T-helper 22 cell (primary cell): ENCODE measurements around the gene CAMKK2.
"Not testable (repeated sequence)": the region's sequence is repeated elsewhere in the genome, so short reads cannot be mapped to it uniquely, and the experiment has no call there.

Experiments
- DNase-seq: peaks from one replicate; pipeline ENCODE4 v3.0.0-alpha.2; 2020; ENCODE audit warnings: low read depth

The CAMKK2 gene

DNA sequence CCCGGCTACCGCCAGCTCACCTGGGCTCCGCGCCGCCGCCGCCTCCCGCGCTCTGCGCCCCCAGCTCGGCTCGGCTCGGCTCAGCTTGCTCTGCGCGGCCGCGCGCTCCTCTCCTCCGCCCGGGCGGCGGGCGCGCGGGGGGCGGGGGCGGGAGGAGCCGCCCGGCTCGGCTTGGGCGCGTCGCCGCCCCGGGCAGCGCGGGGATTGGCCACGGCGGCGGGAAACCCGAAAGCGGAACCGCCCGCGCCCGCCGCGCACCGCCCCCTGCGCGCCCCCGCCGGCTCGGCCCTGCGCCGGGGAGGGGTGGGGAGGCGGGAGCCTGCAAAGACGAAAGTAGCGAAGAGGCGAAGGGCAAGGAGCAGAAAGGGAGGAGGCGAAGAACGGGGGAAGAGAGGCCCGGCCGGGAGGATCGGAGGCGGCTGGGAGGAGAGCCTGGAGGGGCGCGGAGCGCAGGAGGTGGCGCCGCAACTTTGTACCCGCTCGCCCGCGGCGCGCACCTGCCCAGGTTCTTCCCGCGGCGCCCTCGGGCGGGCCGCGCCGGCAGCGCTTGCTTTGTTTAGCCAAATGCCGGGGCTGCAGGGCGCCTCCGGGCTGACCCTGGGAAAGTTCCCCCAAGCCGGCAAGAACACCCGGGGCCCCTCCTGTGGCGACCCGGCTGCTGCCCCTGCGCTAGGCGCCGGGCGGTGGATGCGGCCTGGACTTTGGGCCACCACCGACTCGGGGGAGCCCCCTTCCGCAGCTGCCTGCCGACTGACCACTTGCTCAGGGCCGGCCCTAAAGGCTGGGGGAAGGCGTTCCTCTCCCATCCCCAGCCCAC is at the start of gene CAMKK2:
Gene CAMKK2 (minus strand): TSS at position 92 of the 817 bp plus-strand sequence. CDS start 22,183 bp downstream, outside the sequence.
- DNase-seq, result peak; percentile 77

DNA sequence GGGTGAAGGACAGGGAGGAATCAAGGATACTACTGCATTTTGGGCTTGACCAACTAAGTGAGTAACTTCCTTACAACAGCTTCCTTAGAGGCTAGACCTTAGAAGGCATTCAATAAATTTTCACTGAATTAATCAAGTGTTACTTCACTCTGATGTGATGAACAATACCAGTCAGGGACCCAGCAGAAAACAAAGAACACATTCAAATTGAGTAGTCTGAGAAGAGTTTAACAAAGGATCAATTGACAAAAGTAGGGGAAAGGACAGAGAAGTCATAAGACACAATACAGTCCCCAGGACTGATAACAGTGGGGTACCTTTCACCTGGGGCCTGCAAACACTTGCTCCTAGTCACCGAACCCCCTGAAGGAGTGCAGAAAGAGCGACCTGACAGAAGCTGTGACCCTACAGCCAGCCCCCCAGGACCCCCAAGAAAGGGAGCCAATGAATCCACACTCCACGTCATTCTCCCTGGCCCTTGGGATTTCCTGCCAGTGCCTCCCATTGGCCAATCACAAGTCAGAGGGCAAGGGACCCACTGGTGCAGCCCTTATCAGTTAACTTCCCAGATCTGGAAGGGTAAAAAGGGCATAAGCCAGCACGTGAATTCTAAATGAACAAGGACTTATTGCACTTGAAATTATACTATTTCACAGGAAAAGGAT is 48.8 kb upstream of the CAMKK2 start:
- no peak for DNase-seq

DNA sequence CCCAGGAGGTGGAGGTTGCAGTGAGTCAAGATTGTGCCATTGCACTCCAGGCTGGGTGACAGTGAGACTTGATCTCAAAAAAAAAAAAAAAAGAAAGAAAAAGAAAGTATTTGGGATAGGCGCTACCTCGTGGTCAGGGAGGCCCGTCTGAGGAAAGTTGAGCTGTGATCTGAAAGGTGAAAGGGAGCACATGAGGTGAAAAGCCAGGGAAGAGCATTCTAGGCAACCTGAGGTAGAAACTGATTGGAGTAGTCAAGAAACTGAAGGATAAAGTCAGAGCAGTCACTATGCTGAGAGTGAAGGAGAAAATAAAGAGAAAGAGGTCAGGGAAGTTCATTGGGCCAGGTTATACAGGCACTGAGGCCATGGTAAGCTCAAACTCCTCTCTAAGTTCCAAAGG is 48.0 kb upstream of the CAMKK2 start:
- no peak for DNase-seq

DNA sequence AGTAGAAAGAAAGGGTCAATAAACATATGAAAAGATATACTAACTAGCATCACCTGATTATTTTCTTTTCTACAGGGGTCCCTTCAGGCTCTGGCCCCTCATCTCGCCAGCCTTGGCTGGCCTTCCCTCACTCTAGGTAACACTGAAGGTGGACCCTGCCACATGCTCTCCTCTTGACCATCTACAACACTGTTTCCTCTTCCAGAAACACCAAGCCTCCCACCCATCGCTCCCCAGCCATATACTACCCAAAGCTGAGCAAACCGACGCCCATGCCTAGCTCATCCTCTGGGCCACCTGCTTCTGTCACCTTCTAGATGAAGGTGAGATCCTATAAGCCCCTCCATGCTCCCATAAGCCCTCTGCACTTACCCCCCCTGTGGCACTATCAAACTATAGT is 40.9 kb upstream of the CAMKK2 start:
- DNase-seq, result no peak

DNA sequence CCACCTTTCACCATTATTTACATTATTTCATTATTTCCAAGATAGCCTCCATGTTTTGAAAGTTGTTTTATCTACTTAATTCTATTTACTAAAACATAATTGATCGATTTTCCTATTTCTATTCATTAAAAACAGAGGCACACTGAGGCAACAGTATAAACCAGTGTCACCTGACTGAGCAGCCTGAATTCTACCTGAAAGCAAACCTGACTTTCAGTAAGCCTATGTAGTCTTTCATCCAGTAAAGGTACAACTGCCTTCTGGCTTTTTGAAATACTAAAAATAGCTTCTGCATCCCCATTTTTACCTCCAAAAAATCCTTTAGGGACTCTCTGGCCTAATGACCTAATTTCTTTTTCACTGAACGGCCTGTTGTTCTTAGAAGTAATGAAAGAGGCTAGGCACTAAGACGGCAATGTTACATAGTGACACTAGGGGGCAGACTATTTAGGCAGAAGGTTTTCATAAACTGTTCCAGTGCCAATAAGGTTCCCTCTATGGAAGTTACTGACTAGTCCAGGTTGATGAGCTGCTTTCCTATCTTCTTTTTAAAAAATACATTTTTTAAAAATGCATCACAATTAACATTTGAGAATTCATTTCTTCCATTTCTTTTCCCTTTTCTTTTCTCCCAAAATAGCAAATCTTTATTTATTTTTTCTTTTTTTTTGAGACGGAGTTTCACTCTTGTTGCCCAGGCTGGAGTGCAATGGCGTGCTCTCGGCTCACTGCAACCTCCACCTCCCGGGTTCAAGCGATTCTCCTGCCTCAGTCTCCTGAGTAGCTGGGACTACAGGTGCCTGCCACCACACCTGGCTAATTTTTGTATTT is 38.2 kb upstream of the CAMKK2 start:
- no peak for DNase-seq

DNA sequence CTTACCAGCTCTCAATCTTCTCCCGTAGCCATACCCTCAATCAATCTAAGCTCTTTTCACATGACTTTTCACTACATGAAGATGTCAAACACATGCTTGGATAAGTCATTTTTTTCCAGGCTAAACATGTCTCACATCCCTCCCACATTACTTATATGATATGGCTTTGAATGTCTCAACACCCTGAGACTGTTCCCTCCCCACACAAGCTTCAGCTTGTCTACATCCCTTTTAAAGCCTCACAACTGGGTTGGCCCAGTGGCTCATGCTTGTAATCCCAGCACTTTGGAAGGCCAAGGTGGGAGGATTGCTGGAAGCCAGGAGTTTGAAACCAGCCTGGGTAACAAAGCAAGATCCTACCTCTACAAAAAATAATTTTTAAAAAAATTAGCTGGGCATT is 37.2 kb upstream of the CAMKK2 start:
- DNase-seq, result no peak

DNA sequence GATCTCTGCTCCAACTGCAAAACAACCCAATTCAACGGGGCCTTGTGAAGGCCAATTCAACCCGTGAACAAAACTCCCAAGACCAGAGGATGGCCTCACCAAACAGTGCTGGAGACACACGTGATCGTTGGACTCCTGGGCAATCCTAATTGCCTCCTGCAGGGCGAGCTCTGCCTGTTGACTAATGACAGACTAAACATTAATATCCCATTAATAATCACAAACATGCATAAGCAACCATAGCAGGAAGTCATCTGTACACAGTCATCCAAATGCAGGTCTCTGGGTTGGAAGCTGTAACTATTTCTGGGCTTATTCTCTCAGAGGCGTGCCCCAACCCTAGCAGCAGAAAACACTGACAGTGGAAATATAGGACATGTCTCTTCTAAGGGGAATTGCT is 34.7 kb upstream of the CAMKK2 start:
- DNase-seq, result no peak

DNA sequence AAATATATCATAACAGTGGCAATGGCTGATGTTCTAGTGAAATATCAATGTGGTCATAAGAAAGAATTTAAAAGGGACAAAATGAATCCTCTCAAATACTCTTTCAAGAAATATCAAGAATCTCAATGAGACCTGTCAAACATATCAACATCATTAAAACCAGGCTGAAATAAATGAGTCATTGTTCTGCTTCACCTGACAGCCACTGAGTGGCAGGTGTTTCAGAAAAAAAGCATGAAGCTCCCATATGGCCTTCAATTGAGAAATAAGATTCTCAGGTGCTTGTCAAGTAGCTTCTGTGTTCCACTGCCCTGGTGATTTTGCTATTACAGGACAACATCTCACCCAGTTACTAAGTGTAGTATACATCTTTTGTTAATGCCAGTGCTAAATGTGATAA is 34.2 kb upstream of the CAMKK2 start:
- DNase-seq, result no peak

DNA sequence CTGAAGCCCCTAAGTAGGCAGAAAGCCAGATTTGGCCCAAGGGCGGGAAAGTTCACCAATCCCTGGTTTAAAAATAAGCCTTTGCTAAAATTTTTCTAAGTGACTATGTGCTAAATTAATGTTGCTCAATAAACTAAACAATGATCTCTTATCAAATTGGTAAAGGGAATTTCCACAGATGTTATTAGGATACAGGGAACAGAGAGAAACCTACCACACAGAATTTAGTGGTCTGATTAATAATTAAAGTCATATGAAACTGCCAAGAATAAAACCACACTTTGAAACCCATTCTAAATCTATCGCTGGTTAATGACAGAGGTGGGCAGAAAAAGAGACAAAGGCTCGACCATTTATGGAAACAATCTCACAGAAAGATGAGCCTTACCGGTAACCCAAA is 33.7 kb upstream of the CAMKK2 start:
- no peak for DNase-seq

DNA sequence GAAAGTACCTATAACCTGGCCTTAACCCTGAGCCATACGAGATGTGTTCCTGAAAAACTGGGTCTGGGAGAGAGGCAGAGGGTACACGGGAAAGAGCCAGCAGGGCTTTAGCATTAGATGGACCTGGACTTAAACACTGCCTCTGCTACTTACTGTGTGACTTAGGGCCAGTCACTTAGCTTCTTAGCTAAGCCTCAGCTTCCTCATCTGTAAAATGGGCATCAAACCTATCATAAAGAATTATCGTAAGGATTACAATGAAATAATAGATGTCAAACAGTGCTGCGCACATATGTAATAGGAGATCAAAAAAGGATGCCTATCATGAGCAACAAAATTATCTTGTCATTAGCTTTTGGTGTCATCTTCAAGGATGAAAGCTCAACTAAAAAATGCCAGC is 32.1 kb upstream of the CAMKK2 start:
- DNase-seq, result no peak

DNA sequence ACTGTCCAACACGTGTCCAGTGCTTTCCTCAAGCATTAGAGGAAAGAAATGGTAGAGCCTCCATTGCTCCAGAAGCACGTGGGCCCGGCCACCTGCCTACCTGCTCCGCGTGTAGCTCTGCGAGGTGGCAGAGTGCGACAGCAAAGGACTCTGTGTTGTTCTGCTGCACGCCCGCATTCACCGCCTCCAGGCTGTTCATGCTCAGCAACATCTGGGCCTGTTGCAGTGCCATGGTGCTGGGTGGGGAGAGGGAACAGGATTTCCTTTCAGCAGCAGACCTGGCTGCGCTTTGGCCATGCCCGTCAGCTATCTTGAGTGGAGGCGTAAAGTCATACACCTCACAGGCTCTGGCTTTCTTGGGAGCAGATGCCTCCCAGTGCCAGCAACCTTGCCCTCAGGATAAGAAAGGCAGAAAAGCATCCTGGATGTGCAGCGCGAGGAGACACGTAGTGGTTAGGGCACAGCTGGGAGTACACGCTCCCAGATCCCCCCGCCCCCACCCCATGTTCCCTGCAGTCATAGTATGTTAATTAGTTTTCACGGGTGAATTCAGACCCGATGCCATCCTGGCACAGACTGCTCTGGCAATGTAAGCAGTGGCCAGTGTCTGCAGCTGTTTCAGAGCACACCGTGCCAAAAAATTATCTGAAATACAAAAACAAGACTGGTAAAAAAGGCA is 30.6 kb upstream of the CAMKK2 start:
- DNase-seq, result no peak

DNA sequence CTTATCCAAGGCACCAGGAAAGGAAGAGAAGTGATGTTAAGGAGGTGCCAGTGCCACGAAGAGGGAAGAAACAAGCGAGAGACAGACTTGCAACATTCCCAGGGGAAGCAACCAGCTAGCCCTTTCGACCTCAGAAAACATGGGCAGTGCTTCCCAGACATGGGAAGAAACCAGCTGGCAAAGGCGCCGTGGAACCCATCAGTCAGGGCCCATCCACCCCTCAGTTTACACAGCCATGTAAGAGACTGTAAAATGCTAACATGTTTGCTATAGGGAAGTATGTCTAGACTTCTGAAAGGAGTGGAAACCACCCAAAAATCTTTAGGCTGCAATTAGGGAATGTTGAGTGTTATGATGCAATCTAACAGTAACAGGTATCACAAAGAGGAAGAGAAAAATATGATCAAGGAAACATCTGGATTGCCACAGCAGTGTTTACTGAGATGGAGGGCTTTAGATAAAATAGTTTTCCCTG is 29.4 kb upstream of the CAMKK2 start:
- no peak for DNase-seq

DNA sequence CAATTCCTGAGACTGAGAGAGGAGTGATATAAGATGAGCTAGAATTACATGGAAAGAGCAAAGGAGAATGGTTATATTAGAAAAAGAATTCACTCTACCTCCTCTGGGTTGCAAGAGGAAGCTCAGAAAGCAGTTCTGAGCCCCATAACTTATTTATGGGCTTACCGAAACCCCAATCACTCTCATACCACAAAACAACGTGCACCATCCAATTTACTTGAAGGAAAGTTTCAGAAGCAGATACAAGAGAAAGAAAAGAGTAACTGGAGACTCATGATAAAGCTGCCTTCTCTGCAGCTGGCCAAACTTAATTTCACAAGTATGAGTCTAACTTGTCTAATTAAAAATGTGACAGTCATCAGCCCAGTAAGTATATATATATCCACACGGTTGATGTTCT is 27.4 kb upstream of the CAMKK2 start:
- no peak for DNase-seq

DNA sequence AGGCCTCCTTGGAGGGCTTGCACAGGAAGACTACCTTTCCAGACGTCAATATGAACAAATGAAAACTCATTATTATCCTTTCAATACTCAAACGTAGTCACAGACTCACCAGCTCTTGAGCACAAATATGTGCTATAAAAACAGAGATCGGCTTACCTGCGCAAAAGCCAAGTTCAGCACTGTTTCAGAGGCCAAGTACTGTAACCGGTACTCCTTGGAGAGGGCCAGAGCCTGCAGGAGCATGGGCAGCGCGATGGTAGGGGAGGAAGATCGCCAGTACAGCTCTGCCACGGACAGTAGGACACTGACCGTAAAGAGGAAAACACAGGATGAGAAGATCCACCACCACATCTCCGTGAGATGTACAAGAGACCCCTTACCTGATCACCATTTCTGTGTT is 21.6 kb upstream of the CAMKK2 start:
- DNase-seq, result no peak

DNA sequence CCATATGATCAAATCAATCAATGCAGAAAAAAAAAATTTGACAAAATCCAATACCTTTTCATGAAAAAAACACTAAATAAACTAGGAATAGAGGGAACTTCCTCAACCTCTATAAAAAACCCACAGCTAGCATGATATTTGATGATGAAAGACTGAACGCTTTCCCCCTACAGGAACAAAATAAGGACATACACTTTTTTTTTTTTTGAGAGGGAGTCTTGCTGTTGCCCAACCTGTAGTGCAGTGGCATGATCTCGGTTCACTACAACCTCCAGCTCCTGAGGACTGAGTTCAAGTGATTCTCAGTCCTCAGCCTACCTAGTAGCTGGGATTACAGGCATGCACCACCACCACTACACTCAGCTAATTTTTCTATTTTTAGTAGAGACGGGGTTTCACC is 17.9 kb upstream of the CAMKK2 start:
- DNase-seq, result no peak

DNA sequence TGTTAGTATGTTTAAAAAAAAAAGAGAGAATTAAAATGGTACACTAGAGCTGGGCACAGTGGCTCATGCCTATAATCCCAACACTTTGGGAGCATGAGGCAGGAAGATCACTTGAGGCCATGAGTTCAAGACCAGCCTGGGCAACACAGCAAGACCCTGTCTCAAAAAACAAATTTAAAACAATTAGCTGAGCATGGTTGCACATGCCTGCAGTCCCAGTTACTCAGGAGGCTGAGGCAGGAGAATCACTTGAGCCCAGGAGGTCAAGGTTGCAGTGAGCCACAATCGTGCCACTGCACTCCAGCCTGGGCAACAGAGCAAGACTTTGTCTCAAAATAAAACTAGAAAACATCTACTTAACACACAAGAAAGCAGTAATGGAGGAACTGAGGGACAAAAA is 13.7 kb upstream of the CAMKK2 start:
- not testable (repeated sequence) for DNase-seq

DNA sequence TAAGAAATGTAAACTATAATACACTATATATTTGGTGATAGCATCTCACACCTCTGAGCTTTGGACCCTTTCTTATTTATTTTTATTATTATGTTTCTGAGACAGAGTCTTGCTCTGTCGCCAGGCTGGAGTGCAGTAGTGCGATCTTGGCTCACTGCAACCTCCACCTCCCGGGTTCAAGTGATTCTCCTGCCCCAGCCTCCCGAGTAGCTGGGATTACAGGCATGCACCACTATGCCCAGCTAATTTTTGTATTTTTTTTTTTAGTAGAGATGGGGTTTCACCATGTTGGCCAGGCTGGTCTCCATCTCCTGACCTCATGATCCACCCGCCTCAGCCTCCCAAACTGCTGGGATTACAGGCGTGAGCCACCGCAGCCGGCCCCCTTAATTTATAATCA is 10.9 kb upstream of the CAMKK2 start:
- not testable (repeated sequence) for DNase-seq

DNA sequence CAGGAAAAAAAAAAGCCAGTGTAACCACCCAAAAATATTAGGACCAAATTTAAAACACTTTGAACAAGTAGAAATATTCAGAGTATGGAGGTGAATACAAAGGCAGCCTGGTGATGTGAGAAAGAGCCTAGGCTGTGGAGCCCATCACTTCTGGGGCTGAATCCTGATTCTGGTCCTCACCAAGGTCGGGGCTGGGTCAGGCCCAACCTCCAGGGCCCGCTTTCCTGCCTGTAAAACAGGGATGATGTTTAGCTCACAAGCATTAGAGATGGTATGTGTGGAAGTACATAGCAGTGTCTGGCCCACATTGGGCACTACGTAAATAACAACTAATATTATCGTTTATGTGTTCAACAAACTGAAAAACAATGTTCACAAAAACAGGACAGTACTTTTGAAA is 7.8 kb upstream of the CAMKK2 start:
- DNase-seq, result no peak

DNA sequence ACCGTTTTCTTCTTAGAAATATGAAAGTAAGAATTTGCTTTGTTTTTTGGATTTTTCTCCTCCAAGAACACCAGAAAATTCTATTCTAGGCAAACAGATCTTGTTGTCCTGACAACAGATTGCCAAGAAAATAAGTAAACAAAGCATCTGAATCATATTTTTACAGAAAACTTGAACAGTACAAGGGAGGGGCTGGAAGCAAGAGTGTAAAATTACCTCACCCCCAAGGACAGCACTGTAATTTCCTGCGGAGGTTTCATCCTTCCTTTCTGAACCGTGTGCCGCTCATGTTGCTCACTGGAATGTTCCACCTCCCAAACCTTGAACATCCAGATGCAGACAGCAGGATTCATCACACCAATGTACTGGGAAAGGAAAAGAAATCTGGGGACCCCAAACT is 5.4 kb upstream of the CAMKK2 start:
- no peak for DNase-seq

DNA sequence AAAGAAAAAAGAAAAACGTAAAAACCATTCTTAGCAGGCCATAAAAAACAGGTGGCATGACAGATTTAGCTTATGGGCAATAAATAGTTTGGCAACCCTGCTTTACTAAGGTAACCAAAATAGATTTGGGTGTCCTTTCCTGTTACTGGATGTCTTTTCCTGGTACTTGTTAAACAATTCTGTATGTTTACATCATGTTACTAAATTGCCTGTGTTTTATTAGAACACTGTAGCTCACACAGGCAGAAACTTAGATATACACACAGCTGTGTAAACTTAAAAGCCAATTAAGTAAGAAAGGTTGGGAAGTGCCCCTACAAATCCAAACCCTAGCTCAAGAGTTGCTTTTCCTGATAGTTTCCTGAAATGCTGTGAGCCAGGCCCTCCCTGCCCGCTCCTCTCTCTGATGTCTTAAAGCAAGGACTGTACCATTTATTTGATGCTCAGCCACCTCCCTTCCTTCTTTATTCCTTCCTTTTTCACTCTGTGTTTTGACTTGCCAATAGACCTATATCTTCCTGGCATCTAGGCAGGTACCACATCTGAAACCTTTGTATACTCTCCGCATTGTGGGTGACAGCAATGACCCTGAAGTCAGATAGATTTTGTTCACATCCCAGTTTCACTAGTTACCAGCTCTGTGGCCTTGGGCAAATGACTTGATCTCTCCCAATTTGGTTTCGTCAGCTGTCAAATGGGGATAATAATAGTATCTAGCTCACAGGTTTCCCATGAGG is 3.7 kb upstream of the CAMKK2 start:
- DNase-seq, result no peak

DNA sequence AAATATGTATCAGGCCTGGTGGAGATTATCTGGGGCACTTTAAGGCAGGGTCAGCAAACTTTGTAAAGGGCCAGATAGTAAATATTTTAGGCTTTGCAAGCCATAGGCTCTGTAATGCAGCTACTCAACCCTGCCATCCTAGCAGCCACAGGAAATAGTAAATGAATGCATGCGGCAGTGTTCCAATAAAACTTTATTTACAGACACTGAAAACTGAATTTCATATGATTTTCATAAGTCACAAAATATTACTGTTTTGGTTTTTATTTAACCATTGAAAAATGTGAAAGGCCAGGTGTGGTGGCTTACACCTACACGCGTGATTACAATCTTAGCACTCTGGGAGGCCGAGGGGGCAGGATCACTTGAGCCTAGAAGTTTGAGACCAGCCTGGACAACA is 3.2 kb upstream of the CAMKK2 start:
- no peak for DNase-seq
